HG03342 (cell line): ENCODE data around the gene ARHGDIG.
"Not testable (repeated sequence)": the region's sequence is repeated elsewhere in the genome, so short reads cannot be mapped to it uniquely, and the experiment has no call there.

ENCODE experiments used
- ATAC-seq: cut with Tn5 transposase; IDR thresholded peaks from one replicate; pipeline ENCODE4 v1.9.1; 2021; ENCODE audit warnings: mild to moderate bottlenecking, moderate library complexity; ENCODE audit not compliant: unreplicated experiment

The ARHGDIG gene

GRCh38 chr16:280552-280951, at the start of gene ARHGDIG:
Gene ARHGDIG, plus strand, starts transcription at chr16:280591. Its CDS starts 90 bp downstream, at chr16:280681.
- ATAC-seq, result no peak

DNA sequence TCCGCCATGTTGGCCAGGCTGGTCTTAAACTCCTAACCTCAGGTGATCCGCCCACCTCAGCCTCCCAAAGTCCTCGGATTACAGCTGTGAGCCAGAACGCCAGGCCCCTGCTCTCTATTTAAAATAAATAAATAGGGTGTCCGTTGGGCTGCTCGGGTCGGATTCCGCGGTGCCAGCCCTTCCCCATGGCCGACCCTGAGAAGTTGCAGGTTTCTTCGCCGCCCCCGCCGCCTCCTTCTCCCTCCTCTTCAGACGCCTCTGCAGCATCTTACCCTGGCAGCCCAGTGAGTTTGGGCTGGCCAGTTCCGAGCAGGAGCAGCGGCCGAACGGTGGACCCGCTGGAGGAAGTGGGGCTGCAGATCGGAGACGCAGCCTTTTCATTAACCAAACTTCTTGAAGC, 49.4 kb upstream of the ARHGDIG start:
- ATAC-seq, result no peak

GRCh38 chr16:234468-235305, 45.7 kb upstream of the ARHGDIG start, which contains the start of gene FAM234A:
Gene FAM234A, plus strand, starts transcription at chr16:234821. Its CDS starts 19,593 bp downstream, at chr16:254414.
- ATAC-seq, result peak; percentile 77

- ATAC-seq, result no peak
These were observed 40.5 kb upstream of the ARHGDIG start for GRCh38 chr16:239948-240277.

- no peak for ATAC-seq
These were observed 39.8 kb upstream of the ARHGDIG start for GRCh38 chr16:240559-240958.

GRCh38 chr16:242281-242680, 38.1 kb upstream of the ARHGDIG start:
- ATAC-seq, result no peak

DNA sequence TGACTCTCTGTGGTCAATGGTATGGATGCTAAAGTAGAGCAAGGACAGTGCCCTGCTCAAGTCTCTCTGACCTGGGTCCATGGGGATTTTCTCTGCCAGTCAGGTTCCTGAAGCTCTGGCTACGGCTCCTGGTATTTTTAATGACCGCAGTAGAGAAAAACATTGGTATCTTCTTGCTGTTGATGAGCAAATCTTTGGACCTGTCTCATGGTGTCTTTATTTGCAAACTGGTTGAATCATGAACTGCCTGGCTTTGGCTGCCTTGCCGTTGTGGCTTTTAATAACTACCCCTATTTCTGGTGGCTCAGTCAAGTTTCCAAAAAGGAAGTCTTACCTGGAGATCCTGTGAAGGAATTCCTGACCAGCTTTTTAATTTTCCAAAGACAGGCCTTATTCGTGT, 37.0 kb upstream of the ARHGDIG start:
- ATAC-seq, result no peak

DNA sequence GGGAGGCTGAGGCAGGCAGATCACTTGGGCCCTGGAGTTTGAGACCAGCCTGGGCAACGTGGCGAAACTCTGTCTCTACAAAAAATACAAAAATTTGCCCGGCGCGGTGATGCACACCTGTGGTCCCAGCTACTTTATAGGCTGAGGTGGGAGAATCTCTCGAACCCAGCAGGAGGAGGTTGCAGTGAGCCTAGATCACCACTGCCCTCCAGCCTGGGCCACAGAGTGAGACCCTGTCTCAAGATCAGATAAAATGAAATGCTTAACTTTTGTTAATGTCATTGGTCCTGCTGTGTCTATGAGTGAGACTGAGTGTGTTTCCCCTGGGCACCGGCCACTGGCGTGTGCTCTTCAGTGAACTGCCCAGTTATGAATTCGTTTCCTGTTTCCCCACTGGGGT, 35.3 kb upstream of the ARHGDIG start:
- ATAC-seq, result no peak

DNA sequence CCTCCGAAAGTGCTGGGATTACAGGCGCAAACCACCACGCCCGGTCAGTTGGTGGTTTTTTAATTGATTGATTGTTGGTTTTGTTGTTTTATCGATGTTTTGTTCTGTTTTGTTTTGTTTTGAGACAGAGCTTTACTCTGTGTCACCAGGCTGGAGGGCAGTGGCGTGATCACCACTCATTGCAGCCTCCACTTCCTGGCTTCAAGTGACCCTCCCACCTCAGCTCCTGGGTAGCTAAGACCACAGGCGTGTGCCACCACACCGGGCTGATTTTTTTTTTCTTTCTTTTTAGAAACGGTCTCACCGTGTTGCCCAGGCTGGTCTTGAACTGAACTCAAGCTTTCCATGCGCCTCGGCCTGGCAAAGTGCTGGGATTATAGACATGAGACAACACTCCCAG, 33.4 kb upstream of the ARHGDIG start:
- no peak for ATAC-seq

DNA sequence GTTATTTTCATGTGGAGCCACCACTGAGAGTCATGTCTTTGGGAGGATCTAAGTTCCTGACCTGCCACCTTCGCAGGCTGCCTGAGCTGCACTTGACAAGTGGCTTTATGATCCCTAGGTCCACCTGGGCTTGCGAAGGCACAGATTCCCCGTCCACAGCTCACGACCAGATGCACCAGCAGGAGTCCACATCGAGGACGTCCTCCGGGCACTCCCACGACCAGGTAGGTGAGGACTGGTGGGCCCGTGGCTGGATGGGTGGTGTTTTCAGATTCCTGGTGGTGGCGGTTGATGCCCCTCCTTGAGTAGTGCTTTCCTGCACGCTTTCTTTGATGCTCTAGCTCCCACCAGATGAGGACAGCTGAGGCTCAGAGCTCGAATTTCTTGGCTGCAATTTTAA, 31.0 kb upstream of the ARHGDIG start:
- no peak for ATAC-seq

GRCh38 chr16:252366-253337, 27.7 kb upstream of the ARHGDIG start:
- no peak for ATAC-seq

DNA sequence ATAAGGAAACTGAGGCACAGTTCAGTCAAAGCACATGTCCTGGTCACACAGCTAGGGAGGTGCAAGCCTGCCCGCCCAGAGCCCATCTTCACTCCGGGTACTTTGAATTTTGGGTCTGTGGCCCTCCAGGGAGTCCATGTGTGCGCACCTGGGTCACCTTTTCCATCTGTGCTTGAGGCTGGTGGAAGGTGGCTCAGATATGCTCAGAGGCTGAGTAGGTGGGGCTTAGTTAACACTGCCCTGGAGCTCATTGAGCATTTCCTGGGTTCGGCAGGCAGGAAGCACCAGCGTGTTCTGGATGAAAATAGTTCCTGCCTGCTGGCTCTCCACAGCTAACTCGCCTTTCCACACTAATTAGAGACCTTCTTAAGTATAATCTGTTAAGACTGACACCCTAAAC, 26.6 kb upstream of the ARHGDIG start:
- no peak for ATAC-seq

DNA sequence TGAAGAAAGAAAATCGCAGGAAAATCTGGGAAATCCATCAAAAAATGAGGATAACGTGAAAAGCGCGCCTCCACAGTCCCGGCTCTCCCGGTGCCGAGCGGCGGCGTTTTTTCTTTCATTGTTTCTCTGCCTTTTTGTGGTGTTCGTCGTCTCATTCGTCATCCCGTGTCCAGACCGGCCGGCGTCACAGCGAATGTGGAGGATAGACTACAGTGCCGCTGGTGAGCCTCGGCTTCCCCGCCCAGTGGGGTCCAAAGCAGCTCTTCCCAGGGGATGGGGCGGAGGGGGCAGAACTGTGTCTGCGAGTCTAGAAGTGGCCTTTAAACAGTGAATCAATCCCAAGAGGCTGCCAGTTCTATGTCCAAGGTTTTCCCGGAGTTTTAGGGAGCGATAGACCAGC, 25.9 kb upstream of the ARHGDIG start:
- no peak for ATAC-seq

- ATAC-seq, result no peak
These were observed 25.2 kb upstream of the ARHGDIG start for GRCh38 chr16:255183-255582.

- ATAC-seq, result not testable (repeated sequence)
These were observed 22.3 kb upstream of the ARHGDIG start for GRCh38 chr16:258091-258490.

DNA sequence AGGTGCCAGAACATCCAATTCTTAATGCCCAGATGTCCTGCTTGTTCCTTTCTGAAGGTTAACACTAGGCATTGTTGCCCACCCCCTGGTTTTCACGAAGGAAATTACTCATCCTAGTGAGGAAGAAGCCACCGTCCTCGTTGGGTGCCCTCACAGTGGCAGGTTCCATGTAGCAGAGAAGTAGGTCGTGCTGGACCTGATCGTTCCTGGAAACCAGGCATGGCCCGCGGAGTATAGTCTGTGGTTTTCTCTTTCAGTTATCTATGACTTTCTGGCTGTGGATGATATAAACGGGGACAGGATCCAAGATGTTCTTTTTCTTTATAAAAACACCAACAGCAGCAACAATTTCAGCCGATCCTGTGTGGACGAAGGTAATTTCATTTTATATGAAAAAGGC, 21.2 kb upstream of the ARHGDIG start:
- ATAC-seq, result no peak

GRCh38 chr16:259814-260253, 20.6 kb upstream of the ARHGDIG start:
- ATAC-seq, result no peak

DNA sequence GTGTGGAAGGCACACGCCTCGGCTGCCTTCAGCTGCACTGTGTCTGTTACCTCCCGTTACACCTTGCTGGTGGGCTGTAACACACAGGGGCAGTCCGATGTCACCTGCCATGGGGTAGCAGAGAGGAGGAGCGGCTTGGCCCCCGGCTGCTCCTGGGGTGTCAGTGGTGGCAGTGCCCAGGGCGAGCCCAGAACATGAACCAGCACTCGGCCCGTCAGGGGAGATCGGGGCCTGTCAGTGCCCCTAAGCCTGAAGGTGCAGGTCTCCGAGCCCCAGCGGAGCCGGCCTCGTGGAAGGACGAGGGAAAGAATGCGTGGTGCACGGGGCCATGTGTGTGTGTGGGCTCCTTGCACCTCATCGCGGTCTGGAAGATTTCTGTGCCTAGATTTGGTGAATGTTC, 20.1 kb upstream of the ARHGDIG start:
- ATAC-seq, result no peak

DNA sequence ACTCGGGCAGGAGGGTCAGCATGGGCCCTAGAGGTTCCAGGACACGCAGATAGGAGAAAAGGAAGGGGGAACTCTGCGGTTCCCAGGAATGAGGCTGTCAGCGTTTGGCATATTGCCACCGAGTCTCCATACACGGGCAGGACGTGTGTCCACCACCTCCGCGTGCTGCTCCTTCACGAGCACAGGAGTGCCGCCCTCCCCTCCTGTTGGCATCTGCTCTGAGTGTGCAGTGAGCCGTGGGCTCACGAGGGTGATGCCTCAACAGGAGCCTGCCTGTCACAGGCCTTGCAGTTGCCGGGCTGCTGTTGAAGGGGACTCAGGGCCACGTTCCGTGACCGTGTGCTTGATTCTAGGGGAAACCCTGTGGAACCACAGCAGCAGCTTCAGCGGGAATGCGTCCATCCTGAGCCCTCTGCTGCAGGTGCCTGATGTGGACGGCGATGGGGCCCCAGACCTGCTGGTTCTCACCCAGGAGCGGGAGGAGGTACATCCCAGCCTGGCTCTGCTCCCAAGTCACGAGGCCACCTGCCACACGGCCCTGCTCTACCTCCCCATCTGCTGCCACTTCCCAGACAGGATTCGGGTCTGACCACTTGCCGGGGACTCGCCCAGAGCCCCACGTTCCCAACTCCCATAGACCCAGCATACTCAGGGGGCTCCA, 19.2 kb upstream of the ARHGDIG start:
- ATAC-seq, result no peak

DNA sequence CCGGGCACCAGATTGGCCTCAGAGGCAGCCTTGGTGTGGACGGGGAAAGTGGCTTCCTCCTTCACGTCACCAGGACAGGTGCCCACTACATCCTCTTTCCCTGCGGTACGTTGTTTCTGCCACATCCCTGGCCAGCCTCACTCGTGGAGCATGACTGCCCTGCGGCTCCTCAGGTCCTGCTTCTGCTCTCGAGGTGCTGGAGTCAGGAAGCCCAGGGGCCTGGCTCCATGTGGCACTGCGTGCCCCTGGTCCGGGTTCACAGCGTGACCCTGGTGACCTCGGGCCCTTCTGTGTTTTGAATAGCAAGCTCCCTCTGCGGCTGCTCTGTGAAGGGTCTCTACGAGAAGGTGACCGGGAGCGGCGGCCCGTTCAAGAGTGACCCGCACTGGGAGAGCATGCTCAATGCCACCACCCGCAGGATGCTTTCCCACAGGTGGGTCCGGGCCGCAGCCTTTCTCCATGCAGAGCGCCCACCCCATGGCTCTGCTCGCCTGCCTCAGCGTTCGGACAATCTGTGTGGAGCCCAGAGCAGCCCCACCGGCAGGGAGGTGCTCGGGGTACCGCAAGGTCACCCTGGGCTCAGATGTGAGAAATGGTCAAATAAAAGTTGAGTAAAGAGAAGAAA, 18.2 kb upstream of the ARHGDIG start:
- ATAC-seq, result no peak
